22Rv1 (cell line): ENCODE data around the gene RPL7A.
A peak's percentile ranks its signal among the peaks of the same experiment; 100 is the strongest.

Experiments
- H3K27ac ChIP-seq: fragments of 450-650 bp; 2 replicates; pipeline ENCODE4 v1.5.1; 2017
- ZFX ChIP-seq: fragments of 450-650 bp; IDR thresholded peaks from 2 replicates; pipeline ENCODE4 v1.6.1; 2017; ENCODE audit warnings: antibody characterized with exemption, borderline replicate concordance
- TF ChIP-seq, protein P1 (sequence below): fragments of 450-650 bp; IDR thresholded peaks from 2 replicates; pipeline ENCODE4 v1.5.1; 2017; ENCODE audit warnings: mild to moderate bottlenecking

The RPL7A gene

GRCh38 chr9:133335924-133336811, 11.8 kb upstream of the RPL7A start, which contains the start of gene SURF6:
SURF6 (minus strand) TSS chr9:133336188; CDS start chr9:133336132, 56 bp downstream.
- peak within 1 kb of the TSS; percentile 85 for H3K27ac ChIP-seq
- no peak for TF ChIP-seq ZFX
- TF ChIP-seq, protein P1, sequence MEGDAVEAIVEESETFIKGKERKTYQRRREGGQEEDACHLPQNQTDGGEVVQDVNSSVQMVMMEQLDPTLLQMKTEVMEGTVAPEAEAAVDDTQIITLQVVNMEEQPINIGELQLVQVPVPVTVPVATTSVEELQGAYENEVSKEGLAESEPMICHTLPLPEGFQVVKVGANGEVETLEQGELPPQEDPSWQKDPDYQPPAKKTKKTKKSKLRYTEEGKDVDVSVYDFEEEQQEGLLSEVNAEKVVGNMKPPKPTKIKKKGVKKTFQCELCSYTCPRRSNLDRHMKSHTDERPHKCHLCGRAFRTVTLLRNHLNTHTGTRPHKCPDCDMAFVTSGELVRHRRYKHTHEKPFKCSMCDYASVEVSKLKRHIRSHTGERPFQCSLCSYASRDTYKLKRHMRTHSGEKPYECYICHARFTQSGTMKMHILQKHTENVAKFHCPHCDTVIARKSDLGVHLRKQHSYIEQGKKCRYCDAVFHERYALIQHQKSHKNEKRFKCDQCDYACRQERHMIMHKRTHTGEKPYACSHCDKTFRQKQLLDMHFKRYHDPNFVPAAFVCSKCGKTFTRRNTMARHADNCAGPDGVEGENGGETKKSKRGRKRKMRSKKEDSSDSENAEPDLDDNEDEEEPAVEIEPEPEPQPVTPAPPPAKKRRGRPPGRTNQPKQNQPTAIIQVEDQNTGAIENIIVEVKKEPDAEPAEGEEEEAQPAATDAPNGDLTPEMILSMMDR, result no peak

DNA sequence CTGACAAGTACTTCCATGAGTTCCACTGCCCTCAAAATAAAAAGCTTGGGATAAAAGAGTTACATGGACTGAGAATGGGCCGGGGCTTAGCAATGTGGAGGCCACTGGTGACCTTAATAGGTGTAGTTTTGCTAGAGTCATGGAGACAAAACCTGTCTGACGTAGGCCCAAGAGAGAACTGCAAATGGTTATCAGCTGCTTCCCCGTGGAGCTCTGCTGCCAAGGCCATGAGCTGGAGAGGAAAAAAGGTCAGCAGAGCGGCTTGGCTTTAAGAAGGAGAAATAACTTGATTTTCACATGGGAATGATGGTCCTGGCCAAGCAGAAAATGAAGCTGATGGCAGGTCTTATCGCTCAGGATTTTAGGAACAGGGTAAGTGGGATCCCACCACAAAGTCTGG, 8.4 kb upstream of the RPL7A start:
- H3K27ac ChIP-seq, result no peak overlapping the region
- no peak for TF ChIP-seq ZFX

- TF ChIP-seq, protein P1, result no peak
These were observed 7.8 kb upstream of the RPL7A start for GRCh38 chr9:133340256-133340655.

DNA sequence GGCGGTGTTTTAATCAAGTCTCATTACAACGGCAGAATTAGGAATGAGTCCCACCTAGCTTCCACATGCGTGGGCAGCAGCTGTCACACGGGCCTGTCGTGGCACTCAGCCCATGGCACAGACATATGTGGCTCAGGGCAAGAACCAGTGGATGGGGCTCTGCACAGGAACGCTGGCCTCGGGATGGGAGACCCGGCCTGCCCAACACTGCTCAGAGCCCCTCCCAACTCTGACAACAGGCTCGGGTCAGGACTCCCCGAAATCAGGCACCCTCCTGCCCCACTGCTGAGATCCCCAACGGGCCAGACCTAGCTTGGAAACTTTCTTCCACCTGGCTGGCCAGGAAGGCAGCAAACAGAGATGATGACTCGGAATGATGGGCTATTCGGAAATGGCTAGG, 7.1 kb upstream of the RPL7A start:
- no peak overlapping the region for H3K27ac ChIP-seq
- TF ChIP-seq ZFX, result no peak
- TF ChIP-seq, protein P1, result no peak

More at GRCh38 chr9:133340256-133340655, 7.8 kb upstream of the RPL7A start:
- no peak overlapping the region for H3K27ac ChIP-seq

DNA sequence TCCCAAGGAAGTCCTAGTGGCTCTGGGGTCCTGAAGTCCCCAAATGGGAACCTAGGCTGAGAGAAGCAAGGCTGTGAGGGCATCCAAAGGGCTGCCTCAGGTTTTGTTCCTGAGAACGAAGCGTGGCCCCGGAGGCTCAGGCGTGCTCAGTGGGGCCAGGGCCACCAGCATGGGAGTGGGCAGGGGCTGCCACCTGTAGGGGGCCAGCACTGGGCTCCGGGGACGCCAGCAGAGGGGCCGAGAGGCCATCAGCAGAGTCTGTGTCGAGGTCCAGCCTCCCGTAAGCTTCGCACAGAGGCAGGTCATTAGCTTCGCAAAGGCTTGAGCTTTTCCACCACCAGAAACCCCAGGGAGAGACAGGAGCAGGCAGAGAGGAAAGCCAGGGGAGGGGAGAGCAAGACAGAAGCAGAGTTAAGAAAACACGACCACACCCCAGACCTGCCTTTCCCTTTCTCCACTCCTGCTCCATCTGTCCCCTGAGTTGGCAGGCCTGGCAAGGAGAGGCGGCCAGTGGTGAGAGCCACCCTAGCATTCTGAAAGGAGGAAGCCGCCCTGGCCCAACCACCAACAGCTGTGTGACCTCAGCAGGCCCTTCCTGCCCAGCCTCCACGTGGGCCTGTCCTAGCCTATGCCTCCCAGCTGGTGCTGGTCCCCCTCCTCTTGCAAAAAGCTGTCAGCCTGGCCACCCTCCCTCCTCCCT, 6.5 kb upstream of the RPL7A start:
- TF ChIP-seq, protein P1, result no peak
- TF ChIP-seq ZFX, result no peak
- H3K27ac ChIP-seq, result no peak overlapping the region

- TF ChIP-seq, protein P1, result peak; percentile 16
- no peak for TF ChIP-seq ZFX
- no peak overlapping the region for H3K27ac ChIP-seq
These were observed 6.0 kb upstream of the RPL7A start for GRCh38 chr9:133342069-133342406.

GRCh38 chr9:133342570-133342969, 5.4 kb upstream of the RPL7A start:
- no peak for TF ChIP-seq ZFX
- TF ChIP-seq, protein P1, result no peak
- H3K27ac ChIP-seq, result no peak overlapping the region
